ENCODE measurements around the gene KLHL33.

The KLHL33 gene

DNA sequence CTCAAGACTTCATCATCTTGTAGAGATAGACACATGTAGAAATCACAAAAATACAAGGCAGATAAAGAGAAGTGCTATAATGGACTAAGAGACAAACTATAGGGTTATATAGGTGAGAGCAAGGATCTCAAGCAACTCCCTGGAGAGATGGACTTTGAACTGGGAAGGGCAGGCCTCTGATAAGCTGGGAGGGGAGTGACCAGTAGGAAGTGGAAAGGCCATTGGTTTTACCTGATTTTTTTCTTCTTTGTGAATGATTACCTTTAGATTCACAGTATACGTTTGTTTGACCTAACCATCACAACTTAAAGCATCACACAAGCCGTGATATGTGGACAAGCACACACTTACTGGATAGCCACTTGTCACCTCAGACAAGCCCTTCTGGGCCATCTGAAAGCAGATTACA is 17.5 kb downstream of the KLHL33 start:
- no peak for DNase-seq (ENCODE audit: low spot score in 2 of 2)
- Mint-ChIP-seq H3K9me3 (no peaks in the 10 kb centered on the region), H3K4me1 (peaks cover 20% of the 10 kb centered on the region), H3K27me3 (no peaks in the 10 kb centered on the region), H3K27ac (ENCODE audit: low read depth) (no peak overlapping the region), H3K4me3 (no peak overlapping the region), H3K36me3 (ENCODE audit: insufficient read depth) (peaks cover 2% of the 10 kb centered on the region)
- ATAC-seq (replicated peaks; ENCODE audit: extremely low read depth, poor library complexity, severe bottlenecking), result no peak

DNA sequence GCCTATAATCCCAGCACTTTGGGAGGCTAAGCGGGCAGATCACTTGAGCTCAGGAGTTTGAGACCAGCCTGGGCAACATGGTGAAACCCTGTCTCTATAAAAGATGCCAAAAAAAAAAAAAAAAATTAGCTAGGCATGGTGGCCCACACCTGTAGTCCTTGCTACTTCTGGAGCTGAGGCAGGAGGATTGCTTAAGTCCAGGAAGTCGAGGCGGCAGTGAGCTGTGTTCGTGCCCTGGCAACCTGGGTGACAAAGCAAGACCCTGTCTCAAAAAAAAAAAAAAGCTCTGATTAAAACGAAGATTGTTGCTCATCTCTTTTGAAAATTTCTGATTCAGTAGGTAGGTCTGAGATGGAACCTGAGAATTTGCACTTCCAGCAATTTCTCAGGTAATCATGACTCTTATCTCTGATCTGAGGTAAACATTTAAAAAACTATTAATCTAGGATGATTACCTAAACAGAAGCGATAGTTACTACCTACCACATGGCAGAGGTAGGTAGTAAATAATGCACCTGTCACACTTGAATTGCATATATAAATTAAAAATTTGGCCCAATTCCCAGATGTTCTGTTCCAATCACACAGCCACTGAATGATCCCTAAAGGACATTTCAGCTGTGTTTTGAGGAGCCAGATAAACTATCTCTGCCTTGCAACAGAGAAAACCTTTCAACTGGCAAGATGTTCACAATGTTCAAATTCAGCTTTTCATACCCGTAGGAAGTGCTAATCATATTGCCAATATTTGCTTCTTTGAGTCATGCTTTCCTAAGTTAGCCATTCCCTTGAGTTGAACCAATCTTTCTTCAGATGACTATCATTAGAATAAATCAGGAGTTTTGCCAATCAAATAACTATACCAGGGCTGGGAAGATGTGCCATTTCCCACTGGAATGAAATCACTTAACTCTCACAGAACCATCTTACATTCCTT is 18.4 kb downstream of the KLHL33 start:
- Mint-ChIP-seq H3K4me1 (peaks cover 26% of the 10 kb centered on the region), H3K27ac (ENCODE audit: low read depth) (no peak overlapping the region), H3K9me3 (no peaks in the 10 kb centered on the region), H3K4me3 (no peak overlapping the region), H3K36me3 (ENCODE audit: insufficient read depth) (peaks cover 7% of the 10 kb centered on the region), H3K27me3 (no peaks in the 10 kb centered on the region)
- DNase-seq (ENCODE audit: low spot score in 2 of 2), result no peak
- ATAC-seq (replicated peaks; ENCODE audit: extremely low read depth, poor library complexity, severe bottlenecking), result no peak

DNA sequence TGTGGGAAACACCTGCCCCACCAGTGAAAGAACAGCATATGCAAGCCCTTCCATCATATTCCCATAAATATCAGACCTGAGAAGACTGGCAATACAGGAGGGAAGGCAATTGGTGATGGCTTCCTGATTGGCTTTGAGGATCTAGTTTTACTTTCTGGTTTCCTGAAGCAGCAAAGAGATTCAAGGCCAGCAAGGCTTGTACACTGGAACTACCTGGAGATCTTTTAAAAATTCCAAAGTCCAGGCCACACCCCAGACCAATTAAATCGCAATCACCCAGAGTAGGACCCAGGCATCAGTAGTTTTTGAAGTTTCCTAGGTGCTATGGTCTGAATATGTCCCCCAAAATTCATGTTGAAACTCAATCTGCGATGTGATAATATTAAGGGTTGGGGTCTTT is 19.7 kb downstream of the KLHL33 start:
- H3K27me3 Mint-ChIP-seq, result no peaks in the 10 kb centered on the region
- H3K27ac Mint-ChIP-seq (ENCODE audit: low read depth), result no peak overlapping the region
- no peak overlapping the region for H3K4me3 Mint-ChIP-seq

GRCh38 chr14:20415782-20416206 is 20.2 kb downstream of the KLHL33 start:
- ATAC-seq (replicated peaks; ENCODE audit: extremely low read depth, poor library complexity, severe bottlenecking) (no peak), DNase-seq (ENCODE audit: low spot score in 2 of 2) (peak in 1 of 2 donors; percentile 32)
- Mint-ChIP-seq H3K9me3 (no peaks in the 10 kb centered on the region), H3K36me3 (ENCODE audit: insufficient read depth) (peaks cover 7% of the 10 kb centered on the region), H3K27me3 (no peaks in the 10 kb centered on the region), H3K4me1 (peaks cover 38% of the 10 kb centered on the region), H3K4me3 (no peak overlapping the region), H3K27ac (ENCODE audit: low read depth) (no peak overlapping the region)

More for the DNA sequence above, 19.7 kb downstream of the KLHL33 start:
- Mint-ChIP-seq H3K36me3 (ENCODE audit: insufficient read depth) (peaks cover 7% of the 10 kb centered on the region), H3K9me3 (no peaks in the 10 kb centered on the region), H3K4me1 (peaks cover 34% of the 10 kb centered on the region)
- ATAC-seq (replicated peaks; ENCODE audit: extremely low read depth, poor library complexity, severe bottlenecking) (no peak), DNase-seq (ENCODE audit: low spot score in 2 of 2) (no peak)

- Mint-ChIP-seq H3K27ac (ENCODE audit: low read depth) (peak overlapping the region; percentile 98), H3K9me3 (no peaks in the 10 kb centered on the region), H3K4me3 (peak overlapping the region; percentile 95), H3K27me3 (no peaks in the 10 kb centered on the region), H3K4me1 (peaks cover 46% of the 10 kb centered on the region), H3K36me3 (ENCODE audit: insufficient read depth) (peaks cover 7% of the 10 kb centered on the region)
- DNase-seq (ENCODE audit: low spot score in 2 of 2), result no peak
- ATAC-seq (replicated peaks; ENCODE audit: extremely low read depth, poor library complexity, severe bottlenecking), result no peak
Measured at GRCh38 chr14:20413744-20414082, 22.3 kb downstream of the KLHL33 start.

DNA sequence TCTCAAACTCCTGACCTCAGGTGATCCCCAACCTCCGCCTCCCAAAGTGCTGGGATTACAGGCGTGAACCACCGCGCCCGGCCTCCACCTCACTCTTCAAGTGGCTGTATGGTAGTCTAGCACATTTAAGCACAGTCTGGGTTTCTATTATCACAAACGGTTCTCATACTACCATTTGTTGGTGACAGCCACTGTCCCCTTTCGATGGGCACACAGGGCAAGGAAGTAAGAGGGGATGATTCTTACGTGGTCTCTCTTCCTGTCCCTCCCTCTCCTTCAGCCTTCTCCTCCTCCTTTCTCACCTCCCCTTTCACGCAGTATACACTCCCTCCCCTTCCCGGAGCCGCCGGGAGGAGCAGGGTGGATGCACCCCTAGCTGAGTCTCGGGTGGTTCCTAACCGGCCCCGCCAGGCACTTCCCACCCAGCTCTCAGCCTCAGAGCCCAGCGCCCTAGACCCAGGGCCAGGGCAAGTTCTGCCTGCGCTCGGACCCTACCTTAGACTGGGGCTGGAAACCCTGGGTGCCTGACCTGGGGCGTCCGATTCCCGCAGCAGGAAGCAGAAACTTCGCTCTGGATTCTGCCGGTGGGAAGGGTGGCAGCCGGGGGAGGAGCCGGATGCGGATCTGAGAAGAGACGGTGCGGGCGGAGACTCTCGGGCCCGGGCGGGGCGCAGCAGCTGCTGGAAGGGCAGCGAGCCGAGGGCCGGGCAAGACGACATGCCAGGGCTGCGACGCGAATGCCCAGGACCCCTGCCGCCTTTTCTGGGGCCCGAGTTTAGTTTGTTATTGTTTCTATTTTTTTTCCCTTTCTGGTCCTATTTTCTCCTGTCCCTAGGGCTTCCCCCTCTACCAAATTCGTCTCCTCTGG is 22.9 kb downstream of the KLHL33 start, which contains the start of gene TEP1:
TSS of gene TEP1 (minus strand) at position 626 of the 868 bp plus-strand sequence. CDS start 5,062 bp downstream, outside the sequence.
- DNase-seq (ENCODE audit: low spot score in 2 of 2) (peak; percentile 35 to 55), ATAC-seq (replicated peaks; ENCODE audit: extremely low read depth, poor library complexity, severe bottlenecking) (peak; percentile 72)
- no peaks in the 10 kb centered on the region for H3K9me3 Mint-ChIP-seq
- peak within 1 kb of the TSS; percentile 95 for H3K4me3 Mint-ChIP-seq
- peaks cover 46% of the 10 kb centered on the region for H3K4me1 Mint-ChIP-seq
- no peaks in the 10 kb centered on the region for H3K27me3 Mint-ChIP-seq
- H3K36me3 Mint-ChIP-seq (ENCODE audit: insufficient read depth), result peaks cover 7% of the 10 kb centered on the region
- H3K27ac Mint-ChIP-seq (ENCODE audit: low read depth), result peak within 1 kb of the TSS; percentile 98

GRCh38 chr14:20412411-20412810 is 23.6 kb downstream of the KLHL33 start:
- peak; percentile 66 for ATAC-seq (replicated peaks; ENCODE audit: extremely low read depth, poor library complexity, severe bottlenecking)
- H3K4me1 Mint-ChIP-seq, result peaks cover 46% of the 10 kb centered on the region
- peaks cover 9% of the 10 kb centered on the region for H3K36me3 Mint-ChIP-seq (ENCODE audit: insufficient read depth)

GRCh38 chr14:20409226-20409625 is 26.7 kb downstream of the KLHL33 start:
- Mint-ChIP-seq H3K36me3 (ENCODE audit: insufficient read depth) (peaks cover 30% of the 10 kb centered on the region), H3K4me3 (no peak overlapping the region), H3K27ac (ENCODE audit: low read depth) (no peak overlapping the region), H3K27me3 (no peaks in the 10 kb centered on the region), H3K9me3 (no peaks in the 10 kb centered on the region), H3K4me1 (peaks cover 56% of the 10 kb centered on the region)
- no peak for ATAC-seq (replicated peaks; ENCODE audit: extremely low read depth, poor library complexity, severe bottlenecking)
- DNase-seq (ENCODE audit: low spot score in 2 of 2), result no peak

More at GRCh38 chr14:20412411-20412810, 23.6 kb downstream of the KLHL33 start:
- DNase-seq (ENCODE audit: low spot score in 2 of 2), result no peak
- Mint-ChIP-seq H3K9me3 (no peaks in the 10 kb centered on the region), H3K27me3 (no peaks in the 10 kb centered on the region), H3K4me3 (peak overlapping the region; percentile 95), H3K27ac (ENCODE audit: low read depth) (peak overlapping the region; percentile 98)

- H3K4me1 Mint-ChIP-seq, result peaks cover 23% of the 10 kb centered on the region
- DNase-seq (ENCODE audit: low spot score in 2 of 2) (no peak), ATAC-seq (replicated peaks; ENCODE audit: extremely low read depth, poor library complexity, severe bottlenecking) (no peak)
- no peaks in the 10 kb centered on the region for H3K27me3 Mint-ChIP-seq
- no peaks in the 10 kb centered on the region for H3K9me3 Mint-ChIP-seq
- H3K27ac Mint-ChIP-seq (ENCODE audit: low read depth), result peak overlapping the region; percentile 32
- H3K36me3 Mint-ChIP-seq (ENCODE audit: insufficient read depth), result peaks cover 67% of the 10 kb centered on the region
- H3K4me3 Mint-ChIP-seq, result no peak overlapping the region
Measured at GRCh38 chr14:20403521-20403920, 32.4 kb downstream of the KLHL33 start.

DNA sequence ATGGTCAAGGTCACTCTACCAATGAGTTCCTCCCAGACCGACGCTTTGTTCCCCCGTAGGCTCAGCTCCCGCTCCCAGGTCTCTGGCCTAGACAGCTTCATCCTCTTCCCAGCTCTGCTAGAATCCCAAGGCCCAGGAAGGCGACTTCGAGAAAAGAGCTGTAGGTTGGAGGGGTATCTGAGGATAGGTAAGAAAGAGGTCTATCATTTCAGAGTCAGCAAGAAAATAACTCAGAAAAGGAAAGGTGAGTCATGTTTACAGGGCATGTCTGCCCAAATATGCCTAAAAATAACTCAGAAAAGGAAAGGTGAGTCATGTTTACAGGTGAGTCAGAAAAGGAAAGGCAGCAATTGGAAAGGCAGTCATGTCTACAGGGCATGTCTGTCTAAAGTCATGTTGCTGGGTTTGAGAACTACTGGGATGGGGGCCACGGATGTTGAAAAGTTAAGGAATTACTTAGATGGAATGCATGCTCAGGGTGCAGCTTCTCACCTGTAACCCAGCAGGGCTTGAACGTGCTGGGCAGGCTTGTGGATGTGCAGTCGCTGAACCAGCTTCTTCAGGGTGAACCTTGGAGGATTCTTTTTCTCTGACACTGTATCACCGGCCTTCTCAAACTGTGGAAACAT is 34.9 kb downstream of the KLHL33 start:
- Mint-ChIP-seq H3K4me1 (peaks cover 14% of the 10 kb centered on the region), H3K27me3 (no peaks in the 10 kb centered on the region), H3K4me3 (no peak overlapping the region), H3K27ac (ENCODE audit: low read depth) (peak overlapping the region; percentile 42), H3K9me3 (no peaks in the 10 kb centered on the region), H3K36me3 (ENCODE audit: insufficient read depth) (peaks cover 76% of the 10 kb centered on the region)
- no peak for DNase-seq (ENCODE audit: low spot score in 2 of 2)
- no peak for ATAC-seq (replicated peaks; ENCODE audit: extremely low read depth, poor library complexity, severe bottlenecking)

DNA sequence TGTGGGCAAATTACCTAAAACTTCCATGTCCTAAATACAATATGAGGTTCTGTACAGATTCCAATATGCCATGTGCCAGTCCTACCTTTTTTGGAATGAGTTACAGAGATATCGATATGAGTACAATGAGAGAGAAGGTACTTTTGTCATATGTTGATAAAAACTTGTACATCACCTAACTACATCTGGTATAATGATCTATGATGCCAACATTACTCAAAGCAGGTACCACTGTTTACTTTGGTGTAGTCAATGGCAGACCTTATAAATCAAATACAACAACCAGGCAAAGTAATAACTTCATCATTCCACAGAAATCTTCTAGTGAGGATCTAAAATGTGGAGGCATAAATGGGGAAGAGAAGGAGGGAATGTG is 35.4 kb downstream of the KLHL33 start:
- DNase-seq (ENCODE audit: low spot score in 2 of 2), result no peak
- Mint-ChIP-seq H3K4me3 (no peak overlapping the region), H3K27me3 (no peaks in the 10 kb centered on the region), H3K36me3 (ENCODE audit: insufficient read depth) (peaks cover 77% of the 10 kb centered on the region), H3K9me3 (no peaks in the 10 kb centered on the region), H3K27ac (ENCODE audit: low read depth) (peak overlapping the region; percentile 42), H3K4me1 (peaks cover 9% of the 10 kb centered on the region)
- ATAC-seq (replicated peaks; ENCODE audit: extremely low read depth, poor library complexity, severe bottlenecking), result no peak

DNA sequence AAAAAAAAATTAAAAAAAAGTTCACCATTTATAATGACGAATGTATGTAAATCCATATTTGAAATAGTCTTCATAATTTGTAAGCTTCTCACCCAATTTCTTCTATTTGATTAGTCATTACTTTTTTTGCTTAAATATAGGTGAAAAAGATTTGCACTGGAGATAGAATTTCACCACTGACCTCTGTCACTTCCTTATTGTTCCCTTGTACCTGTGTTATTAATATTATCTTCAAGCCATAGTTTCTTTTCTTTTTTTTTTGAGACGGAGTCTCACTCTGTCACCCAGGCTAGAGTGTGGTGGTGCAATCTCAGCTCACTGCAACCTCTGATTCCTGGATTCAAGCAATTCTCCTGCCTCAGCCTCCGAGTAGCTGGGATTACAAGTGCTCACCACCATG is 38.5 kb downstream of the KLHL33 start:
- H3K9me3 Mint-ChIP-seq, result no peaks in the 10 kb centered on the region
- no peaks in the 10 kb centered on the region for H3K4me1 Mint-ChIP-seq
- no peak overlapping the region for H3K4me3 Mint-ChIP-seq
- no peaks in the 10 kb centered on the region for H3K27me3 Mint-ChIP-seq
- no peak for DNase-seq (ENCODE audit: low spot score in 2 of 2)
- H3K36me3 Mint-ChIP-seq (ENCODE audit: insufficient read depth), result peaks cover 76% of the 10 kb centered on the region
- ATAC-seq (replicated peaks; ENCODE audit: extremely low read depth, poor library complexity, severe bottlenecking), result no peak
- H3K27ac Mint-ChIP-seq (ENCODE audit: low read depth), result no peak overlapping the region

All from central memory CD8-positive, alpha-beta T cell (primary cell).